HG02610 (cell line): ENCODE measurements around the gene TRAF4.
"Not testable (repeated sequence)": the region's sequence is repeated elsewhere in the genome, so short reads cannot be mapped to it uniquely, and the experiment has no call there.

ENCODE experiments used
- ATAC-seq: cut with Tn5 transposase; IDR thresholded peaks from one replicate; pipeline ENCODE4 v1.9.1; 2021; ENCODE audit warnings: mild to moderate bottlenecking, moderate library complexity; ENCODE audit not compliant: unreplicated experiment

TRAF4 gene

DNA sequence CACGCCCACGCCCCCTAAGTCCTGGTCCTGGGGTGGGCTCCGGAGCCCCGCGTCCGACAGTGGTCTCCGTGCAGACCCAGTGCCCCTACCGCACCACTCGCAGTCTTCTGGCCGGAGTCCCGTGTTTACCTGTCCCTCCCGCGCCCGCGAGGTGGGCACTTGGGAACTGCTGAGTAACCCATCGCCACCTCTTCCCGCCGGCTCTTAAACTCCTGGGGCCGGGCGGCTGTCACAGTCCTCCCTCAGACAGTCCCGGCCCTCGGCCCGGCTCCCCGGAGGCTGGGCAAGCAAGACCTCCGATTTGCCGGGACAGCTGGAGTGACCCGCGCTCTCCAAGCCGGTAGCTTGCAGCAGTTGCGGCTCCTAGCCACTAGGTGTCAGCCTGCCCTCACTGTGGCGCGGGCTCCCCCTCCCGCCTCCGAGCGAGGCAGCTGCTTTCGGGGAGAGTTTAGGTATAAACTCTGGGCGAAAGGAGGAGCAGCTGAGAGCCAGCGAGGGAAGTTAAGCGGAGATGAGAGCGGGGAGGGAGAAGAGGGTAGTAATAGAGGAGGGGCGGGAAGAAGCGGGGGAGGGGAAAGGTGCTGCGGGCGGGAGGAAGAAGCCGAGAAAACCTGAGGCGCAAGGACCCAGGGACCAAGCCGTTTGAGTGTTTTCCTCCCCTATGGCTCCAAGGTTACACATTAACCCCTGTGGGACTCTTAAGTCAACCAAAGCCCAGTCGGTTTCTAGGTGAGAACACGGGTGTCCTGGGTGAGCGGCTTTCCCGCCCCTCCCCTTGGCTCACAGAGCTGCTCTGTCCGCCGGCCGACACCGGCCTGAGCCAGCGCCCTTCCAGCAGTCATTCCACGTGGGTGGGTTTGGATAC lies 17.0 kb upstream of the TRAF4 start:
- ATAC-seq: peak; percentile 29

DNA sequence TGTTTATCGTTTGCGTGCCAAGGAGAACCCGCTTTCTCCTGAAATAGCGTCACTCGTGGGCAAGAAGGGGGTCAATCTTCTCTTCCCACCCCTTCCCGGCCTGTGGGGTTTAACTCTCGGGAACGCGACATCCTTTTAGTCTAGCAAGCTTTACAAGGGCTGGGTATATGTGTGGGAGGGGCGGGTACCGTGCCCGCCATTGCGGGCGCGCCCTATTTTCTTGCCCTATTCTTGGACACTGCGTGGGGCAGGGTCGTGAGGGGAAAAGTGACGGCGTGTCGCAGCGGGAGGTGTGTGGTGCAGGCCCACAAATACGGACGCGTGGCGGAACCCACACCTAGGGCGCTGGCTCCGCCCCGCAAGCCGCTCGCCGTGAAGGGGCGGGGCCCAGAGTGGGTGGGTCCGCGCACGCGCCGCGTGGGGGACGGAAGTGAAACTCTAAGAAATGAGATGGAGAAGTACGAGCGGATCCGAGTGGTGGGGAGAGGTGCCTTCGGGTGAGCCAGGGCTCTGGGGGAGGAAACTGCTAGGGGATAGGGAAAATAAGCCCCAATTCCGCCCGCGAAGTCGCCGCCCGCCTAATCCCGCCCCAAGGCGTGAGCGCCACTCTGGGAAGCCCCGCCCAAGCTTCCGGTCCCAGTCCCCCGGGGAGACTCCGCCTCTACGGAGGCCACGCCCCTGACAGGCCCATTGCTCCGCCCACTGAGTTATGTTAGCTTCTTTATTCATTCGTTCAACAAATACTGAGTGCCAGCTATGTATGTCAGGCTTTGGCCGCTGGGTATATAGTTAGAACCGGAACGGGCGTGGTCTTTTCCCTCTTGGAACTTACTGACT lies 15.2 kb upstream of the TRAF4 start, which contains the start of gene NEK8:
Gene NEK8 (plus strand): TSS at position 425 of the 837 bp plus-strand sequence. CDS start 26 bp downstream, at position 451.
- peak; percentile 25 for ATAC-seq

DNA sequence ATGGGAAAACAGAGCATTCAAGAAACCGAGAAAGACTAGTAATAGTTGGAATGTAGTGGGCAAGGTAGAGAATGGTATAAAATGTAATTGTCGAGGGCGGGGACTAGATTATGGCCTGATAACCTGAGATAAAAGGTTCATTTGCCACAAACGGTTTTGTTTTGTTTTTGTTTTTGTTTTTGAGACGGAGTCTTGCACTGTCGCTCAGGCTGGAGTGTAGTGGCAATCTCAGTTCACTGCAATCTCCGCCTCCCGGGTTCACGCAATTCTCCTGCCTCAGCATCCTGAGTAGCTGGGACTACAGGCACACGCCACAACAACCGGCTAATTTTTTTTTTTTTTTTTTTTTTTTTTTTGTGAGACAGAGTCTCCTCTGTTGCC lies 13.9 kb upstream of the TRAF4 start:
- ATAC-seq: no peak

DNA sequence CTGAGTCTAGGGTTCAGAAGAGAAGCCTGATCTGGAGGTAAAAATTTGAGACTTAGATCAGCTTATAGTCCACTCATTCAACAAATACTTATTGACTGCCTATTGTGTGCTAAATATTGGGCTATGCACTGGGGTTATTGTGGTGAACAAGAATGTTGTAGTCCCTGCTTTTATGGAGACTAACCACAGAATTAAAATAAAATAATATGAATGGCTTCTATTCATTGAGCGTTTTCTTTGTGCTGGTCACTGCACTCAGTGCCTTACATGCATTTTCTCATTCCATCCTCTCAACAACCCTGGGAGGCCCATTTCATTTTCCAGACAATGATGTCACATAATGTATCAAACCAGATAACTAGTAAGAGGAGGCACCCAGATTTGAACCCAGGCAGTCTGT lies 10.5 kb upstream of the TRAF4 start:
- ATAC-seq: no peak

DNA sequence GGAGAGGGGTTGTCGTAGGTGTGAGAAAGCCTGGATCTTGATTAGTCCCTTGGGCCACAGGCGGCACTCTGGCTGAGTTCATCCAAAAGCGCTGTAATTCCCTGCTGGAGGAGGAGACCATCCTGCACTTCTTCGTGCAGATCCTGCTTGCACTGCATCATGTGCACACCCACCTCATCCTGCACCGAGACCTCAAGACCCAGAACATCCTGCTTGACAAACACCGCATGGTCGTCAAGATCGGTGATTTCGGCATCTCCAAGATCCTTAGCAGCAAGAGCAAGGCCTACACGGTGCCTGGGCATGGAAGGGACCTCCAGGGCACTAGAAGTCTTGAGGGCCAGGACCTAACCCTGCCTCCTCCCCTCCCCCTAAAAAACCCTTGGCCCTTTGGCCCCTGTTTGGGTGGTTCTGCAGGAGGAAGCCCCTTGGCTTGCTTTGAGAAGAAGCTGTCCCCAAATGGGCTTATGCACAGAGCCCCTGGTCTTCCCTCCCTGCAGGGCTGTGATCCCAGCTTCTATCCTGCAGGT lies 9.0 kb upstream of the TRAF4 start:
- no peak for ATAC-seq

DNA sequence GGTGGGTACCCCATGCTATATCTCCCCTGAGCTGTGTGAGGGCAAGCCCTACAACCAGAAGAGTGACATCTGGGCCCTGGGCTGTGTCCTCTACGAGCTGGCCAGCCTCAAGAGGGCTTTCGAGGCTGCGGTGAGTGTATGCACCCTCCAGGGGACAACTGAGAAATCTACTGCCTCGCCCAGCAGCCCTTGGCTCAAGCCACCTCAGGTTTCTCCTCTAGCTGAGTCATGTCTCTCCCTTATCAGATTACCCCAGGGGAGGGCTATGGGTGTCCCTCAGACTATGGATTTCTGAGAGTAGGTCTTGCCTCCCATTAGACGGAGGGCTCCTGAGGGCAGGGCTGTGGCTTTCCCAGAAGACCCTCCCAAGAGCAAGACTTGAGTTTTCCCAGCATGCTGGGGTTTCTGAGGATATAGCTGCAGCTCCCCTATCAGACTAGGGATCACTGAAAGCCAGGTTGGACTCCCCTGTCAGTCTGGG lies 8.5 kb upstream of the TRAF4 start:
- no peak for ATAC-seq

DNA sequence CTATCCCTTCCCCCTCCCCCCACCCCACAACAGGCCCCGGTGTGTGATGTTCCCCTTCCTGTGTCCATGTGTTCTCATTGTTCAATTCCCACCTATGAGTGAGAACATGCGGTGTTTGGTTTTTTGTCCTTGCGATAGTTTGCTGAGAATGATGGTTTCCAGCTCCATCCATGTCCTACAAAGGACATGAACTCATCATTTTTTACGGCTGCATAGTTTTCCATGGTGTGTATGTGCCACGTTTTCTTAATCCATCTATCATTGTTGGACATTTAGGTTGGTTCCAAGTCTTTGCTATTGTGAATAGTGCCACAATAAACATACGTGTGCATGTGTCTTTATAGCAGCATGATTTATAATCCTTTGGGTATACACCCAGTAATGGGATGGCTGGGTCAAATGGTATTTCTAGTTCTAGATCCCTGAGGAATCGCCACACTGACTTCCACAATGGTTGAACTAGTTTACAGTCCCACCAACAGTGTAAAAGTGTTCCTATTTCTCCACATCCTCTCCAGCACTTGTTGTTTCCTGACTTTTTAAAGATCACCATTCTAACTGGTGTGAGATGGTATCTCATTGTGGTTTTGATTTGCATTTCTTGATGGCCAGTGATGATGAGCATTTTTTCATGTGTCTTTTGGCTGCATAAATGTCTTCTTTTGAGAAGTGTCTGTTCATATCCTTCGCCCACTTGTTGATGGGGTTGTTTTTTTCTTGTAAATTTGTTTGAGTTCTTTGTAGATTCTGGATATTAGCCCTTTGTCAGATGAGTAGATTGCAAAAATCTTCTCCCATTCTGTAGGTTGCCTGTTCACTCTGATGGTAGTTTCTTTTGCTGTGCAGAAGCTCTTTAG lies 7.7 kb upstream of the TRAF4 start:
- not testable (repeated sequence) for ATAC-seq

DNA sequence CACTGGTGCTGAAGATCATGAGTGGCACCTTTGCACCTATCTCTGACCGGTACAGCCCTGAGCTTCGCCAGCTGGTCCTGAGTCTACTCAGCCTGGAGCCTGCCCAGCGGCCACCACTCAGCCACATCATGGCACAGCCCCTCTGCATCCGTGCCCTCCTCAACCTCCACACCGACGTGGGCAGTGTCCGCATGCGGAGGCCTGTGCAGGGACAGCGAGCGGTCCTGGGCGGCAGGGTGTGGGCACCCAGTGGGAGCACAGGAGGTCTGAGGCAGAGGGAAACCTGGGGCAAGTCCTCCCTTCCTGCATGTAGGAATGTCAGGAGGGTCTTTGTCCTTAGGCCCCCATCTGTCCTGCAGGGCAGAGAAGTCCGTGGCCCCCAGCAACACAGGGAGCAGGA lies 6.5 kb upstream of the TRAF4 start:
- ATAC-seq: no peak

DNA sequence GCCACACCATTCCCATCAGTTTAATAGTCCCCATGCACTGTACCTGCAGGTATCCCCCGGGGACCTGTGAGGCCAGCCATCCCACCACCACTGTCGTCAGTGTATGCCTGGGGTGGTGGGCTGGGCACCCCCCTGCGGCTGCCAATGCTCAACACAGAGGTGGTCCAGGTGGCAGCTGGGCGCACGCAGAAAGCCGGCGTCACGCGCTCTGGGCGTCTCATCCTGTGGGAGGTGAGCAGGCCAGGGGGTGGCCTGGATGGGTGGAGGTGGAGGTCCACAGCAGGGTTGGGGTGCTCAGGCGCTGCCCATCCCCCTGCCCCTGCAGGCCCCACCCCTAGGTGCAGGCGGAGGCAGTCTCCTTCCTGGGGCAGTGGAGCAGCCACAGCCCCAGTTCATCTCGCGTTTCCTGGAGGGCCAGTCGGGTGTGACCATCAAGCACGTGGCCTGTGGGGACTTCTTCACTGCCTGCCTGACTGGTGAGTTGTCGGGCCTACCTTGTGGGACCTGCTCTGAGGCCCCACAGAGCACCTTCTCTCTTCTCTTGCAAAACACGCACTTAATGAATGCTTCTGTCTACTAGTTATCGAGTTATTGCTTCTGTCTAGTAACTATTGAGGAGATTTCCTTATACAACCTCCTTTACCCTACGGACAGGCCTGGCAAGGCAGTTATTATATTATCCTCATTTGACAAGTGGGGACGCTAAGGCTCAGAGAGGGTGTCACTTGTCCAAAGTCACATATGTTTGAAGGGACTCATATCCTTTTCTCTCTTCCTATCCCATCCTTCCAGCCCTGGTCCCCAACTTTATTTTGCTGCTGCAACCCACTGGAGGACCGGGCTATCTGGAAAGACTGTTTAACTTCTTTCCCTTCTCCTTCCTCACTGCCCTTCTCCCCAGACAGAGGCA lies 5.8 kb upstream of the TRAF4 start:
- peak; percentile 53 for ATAC-seq

DNA sequence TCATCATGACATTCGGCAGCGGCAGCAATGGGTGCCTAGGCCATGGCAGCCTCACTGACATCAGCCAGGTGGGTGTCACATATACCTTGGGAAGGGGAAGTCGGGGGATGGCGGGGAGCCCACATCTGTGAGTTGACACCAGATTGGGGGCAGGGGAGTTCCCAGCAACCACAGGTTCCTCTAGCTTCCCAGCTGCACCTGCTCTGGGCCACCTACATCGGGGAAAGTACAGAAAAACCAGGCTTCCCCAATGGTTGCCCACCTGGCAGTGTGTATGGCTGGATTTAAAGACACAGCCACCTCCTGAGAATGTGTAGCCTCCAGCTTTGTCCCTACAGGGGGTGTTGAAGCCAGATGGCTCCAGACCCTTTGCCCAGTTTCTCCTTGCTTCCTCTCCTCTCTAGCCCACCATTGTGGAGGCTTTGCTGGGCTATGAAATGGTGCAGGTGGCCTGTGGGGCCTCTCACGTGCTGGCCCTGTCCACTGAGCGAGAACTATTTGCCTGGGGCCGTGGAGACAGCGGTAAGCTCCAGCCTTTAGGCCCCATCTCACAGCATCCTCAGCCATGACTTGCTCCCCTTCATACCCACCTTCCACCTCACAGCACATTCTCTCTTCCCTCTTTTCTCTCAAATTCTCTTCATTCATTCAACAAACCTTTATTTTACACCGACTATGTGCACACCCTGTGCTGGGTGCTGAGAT lies 5.0 kb upstream of the TRAF4 start:
- ATAC-seq: peak; percentile 31

DNA sequence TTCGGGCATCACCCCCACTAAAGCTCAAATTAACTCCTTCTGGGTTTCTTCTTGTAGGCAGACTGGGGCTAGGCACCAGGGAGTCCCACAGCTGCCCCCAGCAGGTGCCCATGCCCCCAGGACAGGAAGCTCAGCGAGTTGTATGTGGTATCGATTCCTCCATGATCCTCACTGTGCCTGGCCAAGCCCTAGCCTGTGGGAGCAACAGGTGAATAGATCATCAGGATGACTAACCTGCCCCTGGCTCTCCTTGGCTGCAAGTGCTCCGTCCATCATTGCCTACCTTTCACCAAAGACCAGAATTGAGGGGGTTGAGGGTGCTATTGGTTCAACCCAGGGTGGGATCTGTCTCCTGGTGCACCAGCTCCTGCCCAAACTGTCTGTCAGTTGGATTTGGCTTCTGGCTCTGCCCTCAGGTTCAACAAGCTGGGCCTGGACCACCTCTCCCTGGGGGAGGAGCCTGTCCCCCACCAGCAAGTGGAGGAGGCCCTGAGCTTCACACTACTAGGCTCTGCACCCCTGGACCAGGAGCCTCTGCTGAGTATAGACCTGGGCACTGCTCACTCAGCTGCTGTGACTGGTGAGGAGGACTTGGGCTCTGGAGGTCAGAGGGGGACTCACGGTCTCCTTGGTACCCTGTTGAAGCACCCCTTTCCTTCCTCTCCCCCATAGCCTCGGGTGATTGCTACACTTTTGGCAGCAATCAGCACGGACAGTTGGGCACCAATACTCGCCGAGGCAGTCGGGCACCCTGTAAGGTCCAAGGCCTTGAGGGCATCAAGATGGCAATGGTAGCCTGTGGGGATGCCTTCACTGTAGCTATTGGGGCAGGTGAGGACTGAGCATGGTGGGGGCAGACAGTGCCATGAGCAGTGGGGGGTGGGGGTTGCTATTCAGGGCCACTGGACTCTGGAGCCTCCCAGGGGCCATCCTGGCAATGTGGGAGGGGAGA lies 3.1 kb upstream of the TRAF4 start:
- no peak for ATAC-seq

DNA sequence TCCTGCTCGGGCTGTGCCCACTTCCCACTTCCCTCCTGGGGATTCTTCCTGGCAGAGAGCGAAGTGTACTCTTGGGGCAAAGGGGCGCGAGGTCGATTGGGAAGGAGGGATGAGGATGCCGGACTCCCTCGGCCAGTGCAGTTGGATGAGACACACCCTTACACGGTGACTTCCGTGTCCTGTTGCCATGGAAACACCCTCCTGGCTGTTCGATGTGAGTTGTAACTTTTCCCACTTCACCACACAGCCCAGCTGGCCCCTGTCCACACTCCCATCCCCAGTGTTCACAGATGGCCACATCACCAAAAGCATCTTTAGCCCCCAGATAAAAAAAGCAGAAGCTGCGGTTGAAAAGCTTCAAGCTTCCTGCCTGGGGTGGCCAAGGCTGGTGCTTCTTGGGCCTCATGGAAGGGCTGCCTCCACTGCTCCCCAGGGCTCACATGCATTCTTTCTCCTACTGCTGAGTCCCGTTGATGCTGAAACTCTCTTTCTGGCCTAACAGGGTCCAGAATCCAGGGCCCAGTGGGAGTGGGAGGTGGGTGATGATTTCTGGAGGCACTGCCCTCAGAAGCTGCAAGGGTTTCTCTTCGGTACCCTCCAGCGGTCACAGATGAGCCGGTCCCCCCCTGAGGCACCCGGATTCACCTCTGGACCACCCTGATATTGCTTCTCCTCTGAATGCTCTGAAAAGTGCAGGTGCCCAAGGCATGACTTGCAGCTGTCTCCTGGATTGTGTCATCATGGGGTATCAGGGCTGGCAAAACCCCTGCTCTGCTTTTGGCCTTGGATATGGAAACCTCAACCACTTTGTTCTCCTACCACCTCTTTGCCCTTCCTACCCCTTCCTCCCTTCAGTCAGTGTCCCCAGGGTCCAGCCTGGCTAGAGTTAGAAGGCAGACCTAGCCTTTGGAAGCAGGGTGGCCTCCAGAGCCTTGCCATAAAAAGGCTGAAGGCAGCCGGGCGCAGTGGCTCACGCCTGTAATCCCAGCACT lies 2.2 kb upstream of the TRAF4 start:
- ATAC-seq: no peak

DNA sequence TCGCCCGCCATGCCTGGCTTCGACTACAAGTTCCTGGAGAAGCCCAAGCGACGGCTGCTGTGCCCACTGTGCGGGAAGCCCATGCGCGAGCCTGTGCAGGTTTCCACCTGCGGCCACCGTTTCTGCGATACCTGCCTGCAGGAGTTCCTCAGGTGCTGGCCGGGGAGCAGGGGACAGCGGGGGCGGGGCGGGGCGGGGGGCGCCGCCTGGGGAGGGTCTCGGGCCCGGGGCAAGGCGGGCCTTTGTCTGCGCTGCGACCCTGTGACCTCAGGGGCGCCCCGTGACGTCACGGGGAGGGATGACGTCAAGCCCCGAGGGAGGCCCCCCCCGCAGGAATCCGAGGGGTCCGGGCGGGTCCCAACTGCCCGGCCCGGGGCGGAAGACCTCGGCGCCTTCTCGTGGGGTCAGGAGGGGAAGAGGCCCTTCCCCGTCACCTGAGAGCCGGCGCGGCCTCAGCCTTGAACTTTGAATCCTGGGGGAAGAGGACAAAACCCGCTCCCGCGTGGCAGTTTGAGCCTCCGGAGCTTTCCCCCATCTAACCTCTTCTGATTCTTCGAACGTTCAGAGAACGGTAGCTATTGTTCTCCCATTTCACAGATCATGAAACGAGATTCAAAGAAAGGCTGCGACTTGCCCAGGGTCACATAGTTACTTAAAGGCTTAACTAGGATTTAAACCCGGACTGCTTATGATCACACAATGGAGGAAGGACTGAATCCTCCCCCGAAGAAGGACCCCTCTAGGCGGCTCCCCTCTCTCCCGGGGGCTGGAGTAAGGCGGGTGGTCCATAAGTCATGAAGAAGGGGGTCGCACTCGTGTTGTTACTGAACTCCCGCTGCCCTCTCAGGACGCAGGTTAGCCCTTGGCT lies 527 bp downstream of the TRAF4 start:
- ATAC-seq: peak; percentile 23

DNA sequence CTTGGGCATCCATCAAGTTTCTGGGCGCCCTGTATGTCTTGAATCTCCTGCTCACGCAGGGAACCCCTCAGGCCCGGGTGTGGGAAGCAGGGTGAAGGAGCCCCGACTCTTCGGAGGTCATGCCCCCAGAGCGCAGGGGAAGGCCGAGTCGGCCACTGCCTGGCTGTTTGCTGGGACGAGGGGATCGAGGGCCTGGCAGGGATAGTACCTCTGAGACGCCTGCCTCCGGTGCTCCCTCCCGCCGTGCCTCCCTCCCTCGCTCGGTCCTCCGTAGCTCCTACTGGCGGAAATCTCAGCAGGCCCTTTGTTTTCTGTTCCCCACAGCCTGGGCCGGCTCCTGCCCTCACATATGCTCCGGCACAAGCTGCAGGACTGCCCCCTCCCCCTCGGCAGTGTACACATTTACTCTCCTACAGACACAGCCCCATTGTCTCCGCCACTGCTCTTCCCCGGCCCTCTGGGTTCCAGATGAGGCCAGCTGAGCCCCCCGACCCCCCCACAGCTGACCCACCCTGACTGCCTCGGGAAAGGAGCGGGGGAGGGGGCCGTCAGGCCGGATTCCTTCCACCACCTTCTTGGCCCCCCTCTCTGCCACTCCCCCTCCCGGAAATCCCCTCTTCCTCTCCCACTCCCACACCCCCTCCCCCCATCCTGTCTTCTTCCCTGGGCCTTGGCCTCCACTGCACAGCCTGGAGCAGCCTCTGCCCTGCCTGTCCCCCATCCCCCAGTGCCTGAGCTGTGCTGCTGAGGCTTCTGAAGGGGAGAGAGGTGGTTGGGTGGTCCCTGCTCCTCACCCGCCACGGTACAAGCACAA lies 1.4 kb downstream of the TRAF4 start:
- ATAC-seq: no peak
